K562 (cell line): Measurements from ENCODE around the gene CACTIN. TPM values are rescaled to one million over a fixed set of nuclear protein-coding genes. Genes with fewer than 3 reads are reported as not detected.
A peak's percentile ranks its signal among the peaks of the same experiment; 100 is the strongest.

Experiments
- ATAC-seq: fragments of 200-7000 bp; cut with Tn5 transposase; 3 replicates; pipeline ENCODE4 v1.9.1; 2020; ENCODE audit warnings: moderate library complexity
- BruUV-seq: library from RNA; stranded (reverse); fragments of 400-500 nt; replicated peaks from 2 replicates; lab custom pipeline; 2021; lab: Mats Ljungman, UMichigan
- CTCF ChIA-PET: fragments of 300-600 bp; formaldehyde crosslinking; extraction: SDS; loops from one replicate; lab custom pipeline; 2021; ENCODE audit warnings: low intra/inter-chr PET ratio; lab: Yijun Ruan, JAX
- POLR2A ChIA-PET: fragments of 300-600, 350-650 bp; sonication (Branson Sonifier 250); formaldehyde crosslinking; extraction: SDS; loops from one replicate; lab custom pipeline; 2021; ENCODE audit warnings: antibody characterized with exemption, inconsistent platforms; lab: Yijun Ruan, JAX
- DNase-seq, 4 experiments: peaks; one replicate each; pipeline versions ENCODE4 v3.0.0 to v3.0.0-alpha.2; 2011 to 2018; ENCODE audit warnings: low spot score in 3 of 4, mixed read lengths in 3 of 4; ENCODE audit errors: extremely low read depth in 1 of 4
- FAIRE-seq: peaks from 2 replicates; lab custom pipeline; 2011; peaks lifted over from hg19 to GRCh38; lab: Jason Lieb, UNC
- H2AFZ ChIP-seq: 2 replicates; pipeline ENCODE4 v1.6.0; 2011; ENCODE audit warnings: low read depth, low read length, control low read depth, inconsistent platforms
- H3K27ac ChIP-seq: fragments of 200-600 bp; 3 replicates; pipeline ENCODE4 v1.8.0; 2011; ENCODE audit warnings: low read depth, mild to moderate bottlenecking, control low read depth, inconsistent platforms, low read length, moderate library complexity, mixed read lengths; ENCODE audit errors: extremely low read depth
- H3K27me3 ChIP-seq, 2 experiments: fragments of 300-600 bp in 1 of 2; 2 replicates in 1 of 2; 3 replicates in 1 of 2; pipeline versions ENCODE4 v1.6.0 to v1.8.0; 2011; ENCODE audit warnings: inconsistent platforms in 2 of 2, low read length in 2 of 2, mild to moderate bottlenecking in 1 of 2, mixed read lengths in 1 of 2, moderate library complexity in 1 of 2; ENCODE audit not compliant: control insufficient read depth in 2 of 2, insufficient read depth in 2 of 2
- H3K36me3 ChIP-seq: fragments of 300-600 bp; 3 replicates; pipeline ENCODE4 v1.8.0; 2011; ENCODE audit warnings: mild to moderate bottlenecking, low read length, inconsistent platforms; ENCODE audit not compliant: control insufficient read depth, insufficient read depth
- H3K4me1 ChIP-seq, 2 experiments: fragments of 200-600 bp in 1 of 2; replicated peaks in 1 of 2; 2 replicates in 1 of 2; 3 replicates in 1 of 2; pipeline versions ENCODE4 v1.5.1 to v1.8.0; 2011; ENCODE audit warnings: inconsistent platforms in 2 of 2, low read length in 2 of 2, mild to moderate bottlenecking in 1 of 2, mixed read lengths in 1 of 2, moderate library complexity in 1 of 2; ENCODE audit not compliant: control insufficient read depth in 2 of 2, insufficient read depth in 2 of 2
- H3K4me2 ChIP-seq: 2 replicates; pipeline ENCODE4 v1.6.1; 2011; ENCODE audit warnings: low read length, control low read depth, inconsistent platforms, mixed read lengths; ENCODE audit not compliant: insufficient read depth
- H3K4me3 ChIP-seq: fragments of 200-600 bp; sonication (generic), shearing (Covaris generic); 2 replicates; pipeline ENCODE4 v1.5.1; 2016; ENCODE audit warnings: control low read depth, inconsistent platforms
- H3K79me2 ChIP-seq: fragments of 200-600 bp; 3 replicates; pipeline ENCODE4 v1.8.0; 2011; ENCODE audit warnings: low read length, inconsistent platforms; ENCODE audit not compliant: control insufficient read depth, insufficient read depth
- H3K9ac ChIP-seq, 2 experiments: 2 replicates each; pipeline versions ENCODE4 v1.6.0 to v1.6.1; 2011; ENCODE audit warnings: low read depth in 2 of 2, low read length in 2 of 2, control low read depth in 1 of 2, inconsistent platforms in 1 of 2, mild to moderate bottlenecking in 1 of 2, mixed read lengths in 1 of 2; ENCODE audit not compliant: insufficient read depth in 1 of 2
- H3K9me1 ChIP-seq: one replicate; pipeline ENCODE4 v1.6.0; 2011; ENCODE audit warnings: inconsistent platforms, mild to moderate bottlenecking, low read length, moderate library complexity; ENCODE audit not compliant: control insufficient read depth, insufficient read depth
- H3K9me3 ChIP-seq: replicated peaks from 2 replicates; pipeline ENCODE4 v1.5.1; 2011; ENCODE audit warnings: low read depth, low read length, inconsistent platforms; ENCODE audit not compliant: control insufficient read depth, insufficient read depth
- H4K20me1 ChIP-seq: replicated peaks from 2 replicates; pipeline ENCODE4 v1.6.1; 2011; ENCODE audit warnings: low read length, inconsistent platforms, mixed read lengths; ENCODE audit not compliant: control insufficient read depth, insufficient read depth
- CXXC5 ChIP-seq: fragments of 250-450 bp; sonication (Bioruptor Pico); IDR thresholded peaks from 2 replicates; pipeline ENCODE4 v1.8.0; 2022; ENCODE audit warnings: inconsistent platforms, mild to moderate bottlenecking, moderate library complexity
- POLR2G ChIP-seq: fragments of 200-400 bp; formaldehyde crosslinking; IDR thresholded peaks from 2 replicates; pipeline ENCODE4 v1.6.1; 2017; ENCODE audit warnings: low read depth, mild to moderate bottlenecking, antibody characterized with exemption, low read length, moderate library complexity
- ZC3H4 ChIP-seq: sonication (generic); formaldehyde crosslinking; IDR thresholded peaks from 2 replicates; pipeline ENCODE4 v1.9.0; 2021; ENCODE audit warnings: missing genetic modification reagents, borderline replicate concordance
- WGBS: fragments of 100-300 bp; shearing (Covaris generic); methylation state at CpG from one replicate; pipeline ENCODE4 v1.1.6; 2016; ENCODE audit warnings: low coverage, mixed read lengths; ENCODE audit not compliant: insufficient coverage; ENCODE audit errors: missing lambda C conversion rate; 5-methylcytosine and 5-hydroxymethylcytosine counted together
- in situ Hi-C: fragments of 300-500 bp; cut with MboI; formaldehyde crosslinking; loops from 4 replicates; pipeline ENCODE4 v1.15.0; 2018; ENCODE audit warnings: inconsistent platforms, mixed read lengths
- intact Hi-C: fragments of 100-400 bp; cut with micrococcal nuclease; formaldehyde crosslinking; loops from 2 replicates; pipeline ENCODE4 v1.14.2; 2022
- polyA plus RNA-seq, 8 experiments: library from polyadenylated mRNA; depleted of rRNA in 4 of 8; stranded (reverse) in 5 of 8; unstranded in 3 of 8; fragments of >200 nt; fragmentation: Nextera tagmentation in 2 of 8; fragmentation: Illumina TruSeq in 1 of 8; extraction: Ambion mirVana in 2 of 8; extraction: Trizol in 1 of 8; gene quantifications; 2 replicates each; pipeline versions ENCODE4 v1.2.1 to v1.2.3, GENCODE V29; 2011 to 2014; ENCODE audit warnings: inconsistent platforms in 1 of 8, missing spikeins in 1 of 8
- total RNA-seq, 7 experiments: library from RNA; depleted of rRNA in 6 of 7; stranded (reverse); fragments of >200 nt in 6 of 7; fragmentation: Illumina TruSeq in 2 of 7; extraction: Trizol in 2 of 7; gene quantifications; 2 replicates each; pipeline versions ENCODE4 v1.2.1 to v1.2.3, GENCODE V29; 2011 to 2021; ENCODE audit warnings: low replicate concordance in 1 of 7
- TF ChIP-seq, protein P1 (sequence below): sonication (generic); formaldehyde crosslinking; IDR thresholded peaks from 2 replicates; pipeline ENCODE4 v1.8.1; 2023; ENCODE audit warnings: mild to moderate bottlenecking, missing genetic modification reagents

CACTIN gene
- total and polyA plus RNA-seq, 9 of the 15 experiments (the other 6 are each of a cell fraction or from before 2014, with no cell fraction given): 0.15 to 49.2 (median 15.0) TPM

DNA sequence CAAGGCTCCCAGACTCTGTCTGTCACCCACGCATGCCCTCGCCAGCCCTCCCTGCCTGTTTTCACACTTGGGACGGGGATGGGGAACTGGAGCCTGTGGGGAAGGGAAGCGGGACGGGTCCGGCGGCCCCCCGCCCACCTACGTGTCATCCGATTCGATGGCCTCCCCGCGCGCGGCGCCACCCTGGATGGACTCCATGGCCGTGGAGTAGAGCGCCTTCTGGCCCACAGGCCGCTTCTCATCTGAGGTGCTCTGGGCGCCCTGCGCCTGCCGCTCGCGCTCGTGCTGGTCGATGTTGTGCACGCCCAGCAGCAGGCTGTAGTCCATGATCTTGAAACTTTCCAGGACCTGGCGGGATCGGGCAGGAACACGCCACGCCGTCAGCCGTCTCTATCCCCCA, 25.1 kb upstream of the CACTIN start:
- Histone ChIP-seq H3K4me3 (no peak overlapping the region), H3K4me1 (peaks cover 0 to 33% of the 10 kb centered on the region in 2 experiments; a peak in 2 of 5 replicates), H2AFZ (no peak overlapping the region), H3K9me1 (no peaks in the 10 kb centered on the region), H3K4me2 (no peak overlapping the region), H3K27me3 (no peaks in the 10 kb centered on the region), H3K79me2 (no peaks in the 10 kb centered on the region), H3K9me3 (no peaks in the 10 kb centered on the region), H3K36me3 (peaks cover 41% of the 10 kb centered on the region; the same call in 1 of the 3 replicates), H3K27ac (no peak overlapping the region), H4K20me1 (no peaks in the 10 kb centered on the region), H3K9ac (no peak overlapping the region)
- BruUV-seq: no TSS peak
- no peak for ATAC-seq
- intact Hi-C loops (no loop called here), in situ Hi-C loops (no loop called here)
- CTCF ChIA-PET: no interaction called here
- no peak for FAIRE-seq
- DNase-seq: no peak
- 95% methylated on average over 24 of the region's 33 CpGs for WGBS
- POLR2A ChIA-PET: no interaction called here
- TF ChIP-seq CXXC5 (no peak), ZC3H4 (CRISPR knock-in tag) (0 out of 2 replicates have a peak, but pooled peaks have one; percentile 19), POLR2G (0 out of 2 replicates have a peak, but pooled peaks have one; percentile 33)
- TF ChIP-seq, protein P1, sequence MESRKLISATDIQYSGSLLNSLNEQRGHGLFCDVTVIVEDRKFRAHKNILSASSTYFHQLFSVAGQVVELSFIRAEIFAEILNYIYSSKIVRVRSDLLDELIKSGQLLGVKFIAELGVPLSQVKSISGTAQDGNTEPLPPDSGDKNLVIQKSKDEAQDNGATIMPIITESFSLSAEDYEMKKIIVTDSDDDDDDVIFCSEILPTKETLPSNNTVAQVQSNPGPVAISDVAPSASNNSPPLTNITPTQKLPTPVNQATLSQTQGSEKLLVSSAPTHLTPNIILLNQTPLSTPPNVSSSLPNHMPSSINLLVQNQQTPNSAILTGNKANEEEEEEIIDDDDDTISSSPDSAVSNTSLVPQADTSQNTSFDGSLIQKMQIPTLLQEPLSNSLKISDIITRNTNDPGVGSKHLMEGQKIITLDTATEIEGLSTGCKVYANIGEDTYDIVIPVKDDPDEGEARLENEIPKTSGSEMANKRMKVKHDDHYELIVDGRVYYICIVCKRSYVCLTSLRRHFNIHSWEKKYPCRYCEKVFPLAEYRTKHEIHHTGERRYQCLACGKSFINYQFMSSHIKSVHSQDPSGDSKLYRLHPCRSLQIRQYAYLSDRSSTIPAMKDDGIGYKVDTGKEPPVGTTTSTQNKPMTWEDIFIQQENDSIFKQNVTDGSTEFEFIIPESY: peak; percentile 73; the same call in 1 of the 2 replicates
